Measurements from ENCODE around the gene ANKHD1.

Gene ANKHD1

DNA sequence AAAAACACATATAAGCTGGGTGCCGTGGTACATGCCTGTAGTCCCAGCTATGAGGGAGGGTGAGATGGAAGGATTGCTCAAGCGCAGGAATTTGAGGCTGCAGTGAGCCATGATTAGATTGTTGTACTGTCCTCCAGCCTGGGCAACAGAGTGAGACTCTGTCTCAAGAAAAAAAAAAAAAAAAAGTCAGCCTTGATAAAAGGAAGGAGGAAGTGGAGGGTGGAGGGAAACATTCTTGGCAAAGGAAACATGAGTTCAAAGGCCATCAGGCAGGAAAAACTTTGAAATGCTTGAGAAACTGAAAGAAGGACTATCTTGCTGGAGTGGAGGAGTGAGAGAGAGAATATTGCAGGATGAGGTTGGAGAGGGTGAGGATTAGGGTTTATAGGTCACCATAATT, 18.3 kb upstream of the ANKHD1 start:
- Histone ChIP-seq H3K9me3 (ENCODE audit: insufficient read depth, low read depth, low read length) (no peaks in the 10 kb centered on the region), H3K4me3 (ENCODE audit: low read length) (no peak overlapping the region), H3K9ac (ENCODE audit: low read depth, low read length) (no peak overlapping the region), H3K27me3 (ENCODE audit: insufficient read depth, low read length) (no peaks in the 10 kb centered on the region), H3K4me1 (ENCODE audit: insufficient read depth, low read length) (no peaks in the 10 kb centered on the region), H3K27ac (ENCODE audit: low read length) (no peak overlapping the region), H3K36me3 (ENCODE audit: insufficient read depth, low read depth, low read length) (no peaks in the 10 kb centered on the region)

GRCh38 chr5:140388052-140388451, 13.6 kb upstream of the ANKHD1 start:
- H3K9me3 ChIP-seq (ENCODE audit: insufficient read depth, low read depth, low read length) = no peaks in the 10 kb centered on the region
- no peaks in the 10 kb centered on the region for H3K4me1 ChIP-seq (ENCODE audit: insufficient read depth, low read length)
- H3K27ac ChIP-seq (ENCODE audit: low read length) = no peak overlapping the region
- H3K9ac ChIP-seq (ENCODE audit: low read depth, low read length) = no peak overlapping the region
- H3K36me3 ChIP-seq (ENCODE audit: insufficient read depth, low read depth, low read length) = no peaks in the 10 kb centered on the region
- H3K27me3 ChIP-seq (ENCODE audit: insufficient read depth, low read length) = no peaks in the 10 kb centered on the region
- H3K4me3 ChIP-seq (ENCODE audit: low read length) = no peak overlapping the region

DNA sequence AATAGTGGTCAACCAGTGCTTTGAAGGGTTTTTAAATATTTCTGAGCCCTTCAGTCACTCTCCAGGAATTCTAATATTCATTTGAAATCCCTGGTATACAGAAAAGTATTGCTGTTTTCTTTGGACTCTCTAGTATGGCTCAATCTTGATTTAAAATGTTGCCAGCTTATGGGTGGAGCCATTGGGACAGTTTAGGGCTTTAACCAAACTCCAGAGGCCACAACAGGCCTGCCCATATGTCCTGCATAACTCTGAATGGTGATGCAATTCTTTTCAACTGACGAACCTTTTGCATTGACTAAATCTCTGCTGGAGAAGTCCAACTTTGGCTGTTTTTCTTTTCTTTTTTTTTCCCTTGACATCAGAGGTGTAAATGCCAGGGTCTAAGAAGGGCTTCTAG, 10.3 kb upstream of the ANKHD1 start:
- Histone ChIP-seq H3K9ac (ENCODE audit: low read depth, low read length) (no peak overlapping the region), H3K9me3 (ENCODE audit: insufficient read depth, low read depth, low read length) (no peaks in the 10 kb centered on the region), H3K4me3 (ENCODE audit: low read length) (no peak overlapping the region), H3K36me3 (ENCODE audit: insufficient read depth, low read depth, low read length) (no peaks in the 10 kb centered on the region), H3K27me3 (ENCODE audit: insufficient read depth, low read length) (no peaks in the 10 kb centered on the region), H3K27ac (ENCODE audit: low read length) (no peak overlapping the region), H3K4me1 (ENCODE audit: insufficient read depth, low read length) (no peaks in the 10 kb centered on the region)

GRCh38 chr5:140391732-140392131, 9.9 kb upstream of the ANKHD1 start:
- Histone ChIP-seq H3K27ac (ENCODE audit: low read length) (no peak overlapping the region), H3K9ac (ENCODE audit: low read depth, low read length) (no peak overlapping the region)

DNA sequence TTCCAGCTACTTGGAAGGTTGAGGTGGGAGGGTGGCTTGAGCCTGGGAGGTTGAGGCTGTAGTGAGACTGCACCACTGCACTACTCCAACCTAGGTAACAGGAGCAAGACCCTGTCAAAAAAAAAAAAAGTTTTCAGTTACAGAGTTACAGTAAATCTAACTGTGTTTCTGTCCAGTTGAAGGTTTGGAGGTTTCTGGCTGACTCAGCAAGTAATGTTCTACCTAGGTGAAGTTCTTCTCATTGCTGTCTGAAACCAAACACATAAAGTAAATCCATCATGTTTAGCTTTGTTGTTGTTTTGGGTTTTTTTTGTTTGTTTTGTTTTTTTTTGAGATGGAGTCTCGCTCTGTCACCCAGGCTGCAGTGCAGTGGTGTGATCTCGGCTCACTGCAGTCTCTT, 7.9 kb upstream of the ANKHD1 start:
- H3K27ac ChIP-seq (ENCODE audit: low read length) = no peak overlapping the region
- no peak overlapping the region for H3K4me3 ChIP-seq (ENCODE audit: low read length)
- peaks cover 4% of the 10 kb centered on the region for H3K4me1 ChIP-seq (ENCODE audit: insufficient read depth, low read length)
- H3K27me3 ChIP-seq (ENCODE audit: insufficient read depth, low read length) = no peaks in the 10 kb centered on the region
- H3K36me3 ChIP-seq (ENCODE audit: insufficient read depth, low read depth, low read length) = no peaks in the 10 kb centered on the region
- H3K9me3 ChIP-seq (ENCODE audit: insufficient read depth, low read depth, low read length) = no peaks in the 10 kb centered on the region
- H3K9ac ChIP-seq (ENCODE audit: low read depth, low read length) = no peak overlapping the region

More at GRCh38 chr5:140391732-140392131, 9.9 kb upstream of the ANKHD1 start:
- Histone ChIP-seq H3K36me3 (ENCODE audit: insufficient read depth, low read depth, low read length) (no peaks in the 10 kb centered on the region), H3K9me3 (ENCODE audit: insufficient read depth, low read depth, low read length) (no peaks in the 10 kb centered on the region), H3K27me3 (ENCODE audit: insufficient read depth, low read length) (no peaks in the 10 kb centered on the region), H3K4me1 (ENCODE audit: insufficient read depth, low read length) (no peaks in the 10 kb centered on the region), H3K4me3 (ENCODE audit: low read length) (no peak overlapping the region)

GRCh38 chr5:140398379-140398811, 3.2 kb upstream of the ANKHD1 start:
- 0 out of 2 replicates have a peak overlapping the region, but pooled peaks have one; percentile 24 for H3K4me3 ChIP-seq (ENCODE audit: low read length)
- no peak overlapping the region for H3K9ac ChIP-seq (ENCODE audit: low read depth, low read length)
- H3K27ac ChIP-seq (ENCODE audit: low read length) = no peak overlapping the region

GRCh38 chr5:140399979-140400729, 1.5 kb upstream of the ANKHD1 start:
- H3K4me3 ChIP-seq (ENCODE audit: low read length) = peak overlapping the region; percentile 90
- peak overlapping the region; percentile 95 for H3K27ac ChIP-seq (ENCODE audit: low read length)
- H3K9me3 ChIP-seq (ENCODE audit: insufficient read depth, low read depth, low read length) = no peaks in the 10 kb centered on the region
- peaks cover 10% of the 10 kb centered on the region for H3K4me1 ChIP-seq (ENCODE audit: insufficient read depth, low read length)
- peak overlapping the region; percentile 92; the same call in 1 of the 2 replicates for H3K9ac ChIP-seq (ENCODE audit: low read depth, low read length)
- H3K27me3 ChIP-seq (ENCODE audit: insufficient read depth, low read length) = no peaks in the 10 kb centered on the region
- H3K36me3 ChIP-seq (ENCODE audit: insufficient read depth, low read depth, low read length) = peaks cover 6% of the 10 kb centered on the region; the same call in 1 of the 2 replicates

More at GRCh38 chr5:140398379-140398811, 3.2 kb upstream of the ANKHD1 start:
- Histone ChIP-seq H3K36me3 (ENCODE audit: insufficient read depth, low read depth, low read length) (peaks cover under 1% of the 10 kb centered on the region; the same call in 1 of the 2 replicates), H3K4me1 (ENCODE audit: insufficient read depth, low read length) (peaks cover 4% of the 10 kb centered on the region), H3K27me3 (ENCODE audit: insufficient read depth, low read length) (no peaks in the 10 kb centered on the region), H3K9me3 (ENCODE audit: insufficient read depth, low read depth, low read length) (no peaks in the 10 kb centered on the region)

DNA sequence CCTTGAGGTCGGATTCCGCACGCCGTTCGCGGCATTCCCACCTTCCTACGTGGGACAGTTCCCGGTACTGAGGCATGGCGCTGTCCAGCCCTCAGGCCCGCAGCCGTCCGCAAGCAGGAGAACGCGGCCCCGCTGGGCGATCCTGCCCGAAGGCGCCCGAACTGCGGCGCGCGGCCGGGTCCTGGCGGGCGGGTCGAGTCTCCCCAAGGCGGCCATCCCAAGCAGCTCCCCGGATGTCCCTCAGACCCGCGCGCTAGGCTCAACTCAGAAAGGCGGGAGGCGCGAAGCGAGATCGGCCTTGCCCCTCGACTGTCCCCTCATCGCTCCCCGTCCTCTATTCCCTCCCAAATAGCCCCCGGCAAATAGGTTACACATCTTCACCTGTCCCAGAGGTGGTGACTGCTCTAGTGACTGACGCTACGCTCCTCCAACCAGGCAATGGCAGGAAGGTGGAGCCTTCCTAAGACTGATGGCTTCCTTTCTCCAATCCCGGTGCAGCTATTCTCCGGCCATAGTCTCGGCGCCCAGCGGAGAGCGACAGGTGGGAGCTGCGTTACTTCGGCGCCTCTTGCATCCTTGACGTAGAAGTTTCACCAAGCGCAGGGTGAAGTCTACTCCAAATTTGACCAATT, 787 bp upstream of the ANKHD1 start:
- Histone ChIP-seq H3K36me3 (ENCODE audit: insufficient read depth, low read depth, low read length) (peaks cover 6% of the 10 kb centered on the region; the same call in 1 of the 2 replicates), H3K9ac (ENCODE audit: low read depth, low read length) (peak overlapping the region; percentile 92; the same call in 1 of the 2 replicates), H3K4me3 (ENCODE audit: low read length) (peak overlapping the region; percentile 90), H3K9me3 (ENCODE audit: insufficient read depth, low read depth, low read length) (no peaks in the 10 kb centered on the region), H3K4me1 (ENCODE audit: insufficient read depth, low read length) (peaks cover 10% of the 10 kb centered on the region), H3K27ac (ENCODE audit: low read length) (peak overlapping the region; percentile 95), H3K27me3 (ENCODE audit: insufficient read depth, low read length) (no peaks in the 10 kb centered on the region)

DNA sequence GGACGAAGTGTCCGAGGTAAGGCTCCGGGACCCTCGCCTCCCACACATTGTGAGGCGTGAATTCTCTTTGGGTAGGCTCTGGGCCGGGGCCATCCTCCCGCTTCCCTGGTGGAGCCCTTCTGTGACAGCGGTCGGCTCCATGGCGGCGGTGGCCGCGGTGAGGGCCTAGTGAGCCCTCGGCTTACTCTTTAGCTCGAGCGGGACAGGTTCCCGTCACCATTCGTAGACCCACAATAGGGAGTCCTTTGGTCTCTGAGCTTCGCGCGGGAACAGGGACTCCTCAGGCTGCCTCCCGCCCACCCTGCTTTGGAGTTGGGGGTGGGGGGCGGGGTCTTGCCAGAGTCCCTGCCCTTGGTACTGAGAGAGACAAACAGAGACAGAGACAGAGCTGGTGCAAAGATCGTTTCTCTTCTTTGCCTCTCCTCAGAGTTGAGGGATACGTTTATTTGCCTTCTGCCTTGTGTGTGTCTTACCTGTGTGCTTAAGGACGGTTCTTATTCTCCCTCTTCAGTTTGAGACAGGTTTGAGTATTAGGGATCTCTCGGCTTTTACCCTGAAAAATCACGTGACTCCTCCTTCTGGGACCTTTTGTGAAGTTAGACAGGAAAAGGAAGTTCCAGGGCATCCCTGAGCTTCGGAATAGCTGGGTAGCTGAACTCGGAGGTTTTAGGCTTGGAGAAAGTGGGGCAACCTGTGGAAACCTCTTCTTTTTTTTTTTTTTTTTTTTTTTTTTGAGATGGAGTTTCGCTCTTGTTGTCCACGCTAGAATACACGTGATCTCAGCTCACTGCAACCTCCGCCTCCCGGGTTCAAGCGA, 833 bp downstream of the ANKHD1 start:
- H3K4me1 ChIP-seq (ENCODE audit: insufficient read depth, low read length) = peaks cover 19% of the 10 kb centered on the region
- H3K27ac ChIP-seq (ENCODE audit: low read length) = peak overlapping the region; percentile 40
- H3K9me3 ChIP-seq (ENCODE audit: insufficient read depth, low read depth, low read length) = no peaks in the 10 kb centered on the region
- H3K36me3 ChIP-seq (ENCODE audit: insufficient read depth, low read depth, low read length) = peaks cover 11% of the 10 kb centered on the region; the same call in 1 of the 2 replicates
- peak overlapping the region; percentile 90 for H3K4me3 ChIP-seq (ENCODE audit: low read length)
- H3K27me3 ChIP-seq (ENCODE audit: insufficient read depth, low read length) = no peaks in the 10 kb centered on the region
- peak overlapping the region; percentile 93 for H3K9ac ChIP-seq (ENCODE audit: low read depth, low read length)

- no peaks in the 10 kb centered on the region for H3K27me3 ChIP-seq (ENCODE audit: insufficient read depth, low read length)
- H3K9me3 ChIP-seq (ENCODE audit: insufficient read depth, low read depth, low read length) = no peaks in the 10 kb centered on the region
- H3K36me3 ChIP-seq (ENCODE audit: insufficient read depth, low read depth, low read length) = peaks cover 11% of the 10 kb centered on the region; the same call in 1 of the 2 replicates
- no peak overlapping the region; the same call in 1 of the 2 replicates for H3K9ac ChIP-seq (ENCODE audit: low read depth, low read length)
- peaks cover 16% of the 10 kb centered on the region for H3K4me1 ChIP-seq (ENCODE audit: insufficient read depth, low read length)
- H3K27ac ChIP-seq (ENCODE audit: low read length) = no peak overlapping the region
- peak overlapping the region; percentile 90 for H3K4me3 ChIP-seq (ENCODE audit: low read length)
Measured at GRCh38 chr5:140403613-140404012, 2.0 kb downstream of the ANKHD1 start.

DNA sequence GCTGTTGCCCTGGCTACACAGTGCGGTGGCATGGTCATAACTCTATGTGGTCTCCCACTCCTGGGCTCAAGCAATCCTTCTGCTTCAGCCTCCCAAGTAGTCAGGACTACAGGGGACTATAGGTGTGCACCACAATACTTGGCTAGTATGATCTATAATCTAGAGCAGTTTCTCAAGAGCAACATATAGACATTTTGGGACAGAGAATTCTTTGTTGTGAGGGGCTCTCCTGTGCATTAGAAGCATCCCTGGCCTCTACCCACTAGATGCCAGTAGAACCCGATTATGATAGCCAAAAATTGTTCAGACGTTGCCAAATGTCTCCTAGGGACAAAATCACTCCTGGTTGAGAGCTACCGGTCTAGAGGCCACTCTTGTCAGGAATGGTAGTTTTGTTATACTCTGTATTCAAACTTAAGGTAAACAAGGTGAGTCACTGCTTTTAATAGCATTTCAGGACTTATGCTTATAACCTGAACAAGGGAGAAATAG, 7.2 kb downstream of the ANKHD1 start:
- H3K27me3 ChIP-seq (ENCODE audit: insufficient read depth, low read length) = no peaks in the 10 kb centered on the region
- H3K36me3 ChIP-seq (ENCODE audit: insufficient read depth, low read depth, low read length) = peaks cover 20% of the 10 kb centered on the region; the same call in 1 of the 2 replicates
- no peak overlapping the region for H3K27ac ChIP-seq (ENCODE audit: low read length)
- H3K9ac ChIP-seq (ENCODE audit: low read depth, low read length) = no peak overlapping the region
- H3K4me1 ChIP-seq (ENCODE audit: insufficient read depth, low read length) = peaks cover 12% of the 10 kb centered on the region
- H3K4me3 ChIP-seq (ENCODE audit: low read length) = no peak overlapping the region
- H3K9me3 ChIP-seq (ENCODE audit: insufficient read depth, low read depth, low read length) = no peaks in the 10 kb centered on the region

Data from iPS-20b (cell line).